GM19193 (cell line): ENCODE data around the gene SEMA6C.

ENCODE experiments used
- POLR2A ChIP-seq: IDR thresholded peaks from 4 replicates; pipeline ENCODE4 v1.6.1; 2011; ENCODE audit not compliant: insufficient read depth, insufficient read length; ENCODE audit errors: extremely low read depth

The SEMA6C gene

DNA sequence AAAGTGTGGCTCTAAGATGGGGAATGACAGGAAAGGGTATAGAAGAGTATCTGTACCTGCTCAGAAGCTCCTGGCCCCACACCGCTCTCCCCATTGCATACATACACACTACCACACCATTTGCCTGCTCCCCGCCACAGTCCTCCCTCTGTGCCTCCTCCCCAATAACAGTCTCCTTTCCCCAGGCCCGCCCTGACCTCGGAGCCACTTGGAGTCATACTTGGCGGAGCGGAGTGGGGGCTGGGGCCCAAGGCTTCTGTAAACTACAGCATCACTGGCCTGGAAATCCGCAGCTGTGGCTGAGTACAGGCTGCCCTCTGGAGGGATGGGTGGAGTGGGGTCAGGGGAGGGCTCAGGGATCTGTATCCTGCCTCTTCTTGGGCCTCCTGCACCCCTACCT lies 8.6 kb downstream of the SEMA6C start:
- TF ChIP-seq POLR2A = no peak

DNA sequence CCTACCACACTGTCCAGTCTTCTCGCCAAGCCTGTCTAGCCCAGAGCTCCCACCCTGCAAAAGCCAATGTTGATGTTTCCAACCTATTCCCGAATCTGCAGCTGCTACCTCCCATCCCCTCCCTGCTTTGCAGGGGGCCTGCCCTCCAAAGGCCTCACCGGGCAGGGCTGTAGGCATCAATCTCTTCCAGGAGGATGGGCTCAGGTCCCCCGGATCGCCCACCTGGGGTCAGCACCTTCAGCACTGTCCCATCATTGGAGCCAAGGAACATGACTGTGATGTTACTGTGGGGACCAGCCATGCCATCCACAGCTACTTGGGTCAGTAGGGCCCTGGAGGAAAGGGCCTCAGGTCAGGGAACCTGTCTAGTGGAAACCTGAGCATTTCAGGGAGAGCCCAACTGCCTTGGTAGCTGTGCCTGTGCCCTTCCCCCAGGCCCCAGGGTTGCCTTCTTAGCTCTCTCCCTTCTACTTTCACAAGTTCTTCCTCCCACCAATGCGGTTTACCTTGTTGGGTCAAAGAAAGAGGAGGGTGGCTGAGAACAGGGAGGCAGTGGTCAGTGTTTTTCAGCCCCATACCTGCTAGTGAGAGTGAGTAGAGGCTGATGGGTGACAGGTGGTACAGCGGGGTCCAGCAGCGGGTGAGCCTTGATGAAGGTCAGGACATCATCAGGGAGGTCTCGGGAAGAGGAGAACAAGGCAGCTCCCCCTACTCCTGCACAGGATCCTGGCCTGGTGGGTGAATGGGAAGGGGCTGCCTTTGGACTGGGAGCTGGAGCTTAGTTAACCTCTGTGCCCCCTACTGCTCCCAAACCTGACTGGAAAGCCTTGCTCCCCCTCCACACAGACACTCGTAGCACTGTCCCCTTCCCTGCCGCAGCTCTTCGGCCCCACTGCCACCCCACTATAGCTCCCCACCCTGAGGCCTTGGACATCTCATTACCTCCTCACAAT lies 10.7 kb downstream of the SEMA6C start:
- TF ChIP-seq POLR2A = no peak

DNA sequence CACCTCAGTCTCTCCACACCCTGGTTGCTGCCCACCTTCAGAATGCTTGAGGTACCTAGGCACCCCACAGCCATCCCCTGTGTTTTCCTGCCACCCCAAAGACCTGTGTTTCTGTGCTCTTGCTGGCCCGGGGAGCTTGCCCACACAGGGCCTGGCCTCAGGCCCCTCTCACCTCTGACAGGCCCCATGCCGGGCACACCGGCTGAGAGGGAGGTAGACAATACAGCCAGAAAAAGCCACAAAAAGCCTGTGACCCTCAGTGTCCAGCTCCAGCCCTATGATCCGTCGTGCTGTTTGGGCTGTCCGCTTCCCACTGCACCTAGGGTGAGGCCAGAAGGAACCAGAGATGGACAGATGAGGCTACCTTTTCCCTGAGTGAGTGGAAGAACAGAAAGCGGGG lies 11.4 kb downstream of the SEMA6C start:
- TF ChIP-seq POLR2A = no peak

DNA sequence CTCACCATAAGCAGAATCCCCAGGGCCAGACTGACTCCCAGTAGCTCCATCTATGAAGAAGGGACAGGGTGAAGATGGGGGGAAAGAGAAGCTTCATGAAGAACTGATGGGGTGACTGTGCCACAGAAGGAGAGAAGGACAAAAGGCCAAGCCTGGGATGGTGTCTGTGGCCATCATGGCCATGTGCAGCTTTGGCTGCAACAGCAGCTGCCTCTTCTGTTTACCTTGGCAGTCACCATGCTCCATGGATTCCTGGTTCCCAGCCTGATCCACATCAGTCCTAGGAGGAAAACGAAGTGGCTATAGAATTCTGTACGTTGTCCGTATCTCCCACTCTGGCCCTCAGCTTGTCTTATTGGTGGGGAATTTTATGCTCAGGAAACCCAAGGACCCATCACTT lies 12.0 kb downstream of the SEMA6C start:
- TF ChIP-seq POLR2A = no peak

DNA sequence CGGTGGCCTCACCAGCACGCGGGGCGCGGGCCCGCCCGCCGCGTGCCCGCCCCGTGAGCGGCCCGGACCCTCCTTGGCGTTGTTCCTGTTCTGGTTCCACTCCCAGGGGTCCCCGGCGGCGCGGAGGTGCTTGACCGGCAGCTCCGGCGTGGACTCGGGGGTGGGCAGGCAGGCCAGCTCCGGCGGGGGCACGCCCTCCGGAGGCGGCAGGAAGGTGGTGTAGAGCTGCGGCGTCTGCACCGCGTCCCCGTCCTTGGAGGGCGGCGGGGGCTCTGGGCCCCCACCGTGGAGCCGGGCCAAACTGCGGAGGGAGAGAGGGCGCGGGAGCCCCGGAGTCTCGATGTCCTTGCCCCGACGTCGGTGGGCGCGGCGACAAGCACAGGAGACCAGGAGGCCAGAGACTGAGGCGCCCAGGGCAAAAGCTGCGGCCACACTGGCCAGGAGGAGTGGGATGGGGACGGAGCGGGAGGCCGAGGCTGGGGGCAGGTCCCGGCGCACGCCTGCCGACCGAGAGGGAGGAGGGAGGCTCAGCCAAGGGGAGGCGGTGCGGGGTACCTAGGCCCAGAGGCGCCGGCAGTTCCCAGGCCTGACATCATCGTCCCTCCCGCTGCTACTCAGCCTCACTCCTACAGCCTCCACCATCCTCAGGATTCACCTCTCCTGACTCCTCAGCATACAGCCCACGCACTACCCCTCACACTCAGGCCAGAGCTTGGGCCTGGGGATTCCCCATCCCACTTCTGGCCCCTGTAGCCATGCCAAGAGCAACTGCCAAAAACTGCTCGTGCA lies 13.2 kb downstream of the SEMA6C start:
- no peak for TF ChIP-seq POLR2A

DNA sequence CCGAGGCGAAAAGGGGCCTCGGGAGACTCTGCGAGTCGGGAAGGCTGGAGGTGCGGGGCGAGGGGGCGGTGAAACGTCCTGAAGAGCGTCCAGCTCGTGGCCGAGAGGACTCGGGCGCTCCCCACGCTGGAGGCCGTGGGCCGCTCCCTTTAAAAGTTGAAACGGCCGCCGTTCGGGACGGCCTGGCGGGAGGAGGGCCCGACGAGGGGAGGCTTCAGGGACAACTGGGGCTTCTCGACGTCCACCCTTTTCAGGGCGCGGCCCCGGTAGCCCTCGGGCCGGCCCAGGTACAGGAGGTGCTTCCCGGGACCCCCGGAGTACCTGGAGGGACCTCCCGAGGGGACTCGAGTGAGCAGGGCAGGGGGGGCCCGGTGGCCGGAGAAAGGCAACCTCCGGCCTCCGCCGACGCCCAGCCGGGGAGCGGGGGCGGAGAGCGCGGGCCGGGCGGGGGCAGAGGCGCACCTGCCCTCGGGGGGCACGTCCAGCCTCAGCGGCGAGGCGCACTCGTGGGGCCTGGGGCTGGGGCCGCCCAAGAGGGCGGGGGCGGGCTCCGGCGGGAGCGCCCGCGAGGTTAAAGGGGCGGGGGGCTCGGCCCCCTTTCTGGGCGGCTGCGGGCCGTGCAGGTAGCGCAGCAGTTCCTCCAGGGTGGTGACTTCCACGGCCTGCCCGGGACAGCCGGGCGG lies 14.0 kb downstream of the SEMA6C start:
- no peak for TF ChIP-seq POLR2A

DNA sequence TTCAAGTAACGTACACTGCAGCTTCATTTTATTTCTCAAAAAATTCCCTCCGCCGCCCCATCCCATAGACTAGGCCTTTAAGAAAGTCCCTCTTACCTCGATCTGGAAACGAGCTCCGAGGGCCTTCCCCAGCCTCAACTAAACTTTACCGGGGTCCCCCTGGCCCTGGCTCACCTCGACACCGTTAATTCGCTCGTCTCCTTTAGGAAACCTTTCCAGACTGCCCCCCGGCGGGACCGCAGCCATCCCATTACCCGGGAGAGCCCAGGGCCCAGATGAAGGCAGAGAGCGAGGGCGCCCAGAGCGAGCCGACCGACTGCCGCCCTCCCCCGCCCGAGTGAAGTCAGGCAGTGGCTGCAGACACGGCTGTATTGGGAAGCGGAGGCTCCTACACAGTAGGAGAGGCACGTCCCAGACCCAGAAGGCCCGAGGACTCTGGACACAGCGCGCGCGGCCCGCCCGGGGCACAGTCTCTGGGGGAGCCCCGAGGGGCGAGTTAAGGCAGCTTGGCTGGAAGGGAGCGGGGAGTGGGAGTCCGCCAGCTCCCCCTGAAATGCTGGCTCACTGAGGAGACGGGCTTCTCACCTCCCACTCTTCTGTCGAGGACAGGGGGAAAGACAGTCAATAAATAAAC lies 14.6 kb downstream of the SEMA6C start:
- no peak for TF ChIP-seq POLR2A

DNA sequence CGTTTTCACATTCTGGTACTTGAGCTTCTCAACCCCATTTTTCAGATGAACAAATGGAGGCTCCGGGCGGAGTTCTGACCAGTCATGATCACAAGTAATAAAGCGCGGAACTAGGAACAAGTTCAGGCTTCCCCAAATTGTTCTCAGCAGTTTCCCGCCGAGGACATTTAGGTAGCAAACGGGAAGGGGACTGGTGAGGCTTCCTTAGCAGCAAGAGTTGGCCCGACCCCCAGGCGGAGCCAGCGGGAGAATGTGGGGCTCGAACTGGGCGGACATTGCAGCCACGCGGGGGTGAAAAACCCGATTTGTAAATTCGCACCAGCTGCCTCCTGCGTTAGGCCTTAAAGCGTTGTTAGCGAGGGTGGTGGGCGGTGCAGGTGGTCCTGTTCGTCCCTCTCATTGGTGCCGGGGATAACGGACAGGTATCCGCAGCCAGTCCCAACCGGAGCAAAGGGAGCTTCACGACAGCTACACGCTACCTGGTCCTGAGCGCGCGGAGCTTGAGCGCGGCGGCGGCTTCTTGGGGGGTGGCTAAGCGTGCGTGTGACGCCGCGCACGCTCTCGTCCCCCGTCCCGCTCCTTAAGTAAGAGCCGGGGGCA lies 15.3 kb downstream of the SEMA6C start:
- TF ChIP-seq POLR2A = no peak

DNA sequence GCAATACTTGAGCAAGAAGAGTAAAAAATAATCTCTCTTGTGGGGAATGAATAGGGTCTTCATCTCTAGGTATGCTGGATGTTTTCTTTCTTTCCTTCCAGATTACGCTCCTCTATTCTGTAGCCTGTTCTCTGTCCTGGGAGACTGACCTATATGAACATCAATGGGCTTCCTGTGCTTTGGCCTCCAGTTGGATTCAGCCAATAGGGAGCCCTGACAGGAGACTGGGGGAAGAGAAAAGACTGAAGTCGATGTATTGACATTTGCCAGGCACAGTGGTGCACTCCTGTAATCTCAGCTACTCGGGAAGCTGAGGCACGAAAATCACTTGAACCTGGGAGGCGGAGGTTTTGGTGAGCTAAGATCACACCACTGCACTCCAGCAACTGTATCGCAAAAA lies 17.6 kb downstream of the SEMA6C start:
- no peak for TF ChIP-seq POLR2A

DNA sequence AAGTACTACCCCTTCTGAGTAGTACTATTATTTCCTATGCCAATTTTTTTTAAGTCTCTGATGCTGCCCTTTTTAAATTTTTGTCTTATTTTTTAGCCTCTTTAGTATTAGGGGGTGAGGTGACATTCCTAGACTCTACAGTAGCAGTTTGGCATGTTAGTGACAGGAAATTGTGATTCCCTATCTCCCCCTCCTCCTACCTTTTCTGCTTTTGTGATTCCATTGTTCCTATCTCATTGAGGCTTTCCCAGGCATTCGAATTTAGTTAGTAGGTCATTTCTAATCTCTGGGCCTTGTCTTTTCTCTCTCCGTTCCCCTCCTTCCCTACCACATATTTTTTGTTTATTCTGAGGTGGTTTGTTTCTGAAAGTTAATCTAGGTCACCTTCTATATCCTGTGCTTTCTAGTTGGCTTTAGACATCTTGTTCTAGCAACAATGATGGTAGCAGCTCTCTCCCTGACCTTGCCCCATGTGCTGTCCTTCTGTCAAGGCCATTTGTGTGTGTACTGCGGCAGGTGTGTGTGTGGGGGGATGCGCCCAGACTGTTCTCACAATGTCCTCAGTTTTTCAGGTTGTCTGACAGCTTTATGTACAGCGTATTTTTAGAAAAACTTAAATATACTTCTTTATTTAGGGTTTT lies 21.5 kb downstream of the SEMA6C start:
- no peak for TF ChIP-seq POLR2A

DNA sequence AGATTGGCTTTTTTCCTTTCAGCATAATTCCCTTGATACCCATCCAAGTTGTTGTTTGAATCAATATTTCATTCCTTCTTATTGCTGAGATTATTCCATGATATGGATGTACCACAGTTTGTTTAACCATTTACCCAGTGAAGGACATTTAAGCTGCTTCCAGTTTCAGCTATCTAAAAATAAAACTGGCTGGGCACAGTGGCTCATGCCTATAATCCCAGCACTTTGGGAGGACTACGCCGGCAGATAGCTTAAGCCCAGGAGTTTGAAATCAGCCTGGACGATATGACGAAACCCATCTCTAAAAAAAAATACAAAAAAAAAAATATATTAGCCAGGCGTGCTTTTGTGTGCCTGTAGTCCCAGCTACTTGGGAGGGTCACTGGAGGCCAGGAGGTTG lies 32.6 kb downstream of the SEMA6C start:
- no peak for TF ChIP-seq POLR2A

DNA sequence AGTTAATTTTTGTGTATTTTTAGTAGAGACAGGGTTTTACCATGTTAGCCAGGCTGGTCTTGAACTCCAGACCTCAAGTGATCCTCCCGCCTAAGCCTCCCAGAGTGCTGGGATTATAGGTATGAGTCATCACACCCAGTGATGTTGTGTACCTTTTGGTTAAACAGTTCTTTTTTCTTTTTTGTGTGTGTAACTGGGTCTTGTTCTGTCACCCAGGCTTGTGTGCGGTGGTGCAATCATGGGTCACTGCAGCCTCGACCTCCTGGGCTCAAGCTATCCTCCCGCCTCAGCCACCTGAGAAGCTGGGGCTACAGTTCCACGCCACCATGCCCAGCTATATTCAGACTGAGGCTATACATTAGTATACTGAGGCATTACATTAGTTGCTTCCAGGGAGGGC lies 38.1 kb downstream of the SEMA6C start:
- no peak for TF ChIP-seq POLR2A

DNA sequence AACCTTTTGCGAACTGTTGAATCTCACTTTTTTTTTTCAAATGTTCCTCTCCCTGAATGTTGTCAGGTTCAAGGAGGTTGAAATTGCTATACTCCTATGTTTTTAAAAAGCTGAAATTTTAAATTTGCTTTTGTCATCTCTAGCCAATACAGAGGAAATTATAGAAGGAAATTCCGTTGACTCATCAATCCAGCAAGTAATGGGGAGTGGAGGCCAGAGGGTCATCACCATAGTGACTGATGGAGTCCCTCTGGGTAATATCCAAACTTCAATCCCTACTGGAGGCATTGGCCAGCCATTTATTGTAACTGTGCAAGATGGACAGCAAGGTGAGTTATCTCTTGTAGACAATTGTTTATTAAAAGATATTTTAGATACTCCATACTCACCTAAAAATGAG lies 39.5 kb downstream of the SEMA6C start:
- no peak for TF ChIP-seq POLR2A

DNA sequence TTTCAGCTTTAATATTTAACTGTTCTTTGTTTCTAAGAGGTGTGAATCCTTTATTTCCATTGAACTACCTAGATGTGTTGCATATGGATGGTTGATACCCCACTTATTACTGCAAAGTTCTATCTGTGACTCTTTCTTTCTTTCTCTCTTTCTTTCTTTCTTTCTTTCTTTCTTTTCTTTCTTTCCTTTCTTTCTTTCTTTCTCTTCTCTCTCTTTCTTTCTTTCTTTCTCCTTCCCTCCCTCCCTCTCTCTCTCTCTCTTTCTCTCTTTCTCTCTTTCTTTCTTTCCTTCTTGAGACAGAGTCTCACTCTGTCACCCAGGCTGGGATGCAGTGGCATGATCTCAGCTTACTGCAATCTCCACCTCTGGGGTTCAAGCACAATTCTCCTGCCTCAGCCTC lies 41.8 kb downstream of the SEMA6C start:
- TF ChIP-seq POLR2A = no peak

DNA sequence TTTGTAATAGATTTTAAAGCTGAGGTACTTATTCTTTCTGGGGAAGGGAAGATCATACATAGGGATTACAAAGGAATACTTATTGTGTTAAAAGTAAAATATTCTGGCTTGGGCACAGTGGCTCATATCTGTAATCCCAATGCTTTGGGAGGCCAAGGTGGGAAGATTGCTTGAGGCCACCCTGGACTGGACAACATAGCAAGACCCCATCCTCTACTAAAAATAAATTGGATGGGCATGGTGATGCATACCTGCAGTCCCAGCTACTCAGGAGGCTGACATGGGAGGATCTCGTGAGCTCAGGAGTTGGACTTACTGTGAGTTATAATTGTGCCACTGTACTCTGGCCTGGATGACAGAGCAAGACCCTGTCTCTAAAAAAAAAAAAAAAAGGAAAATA lies 48.3 kb downstream of the SEMA6C start:
- TF ChIP-seq POLR2A = no peak
